NCI-H345 treated with DMSO at 0.1 percent for 48 hours (cell line): ENCODE measurements around the gene RNF34.

Experiments used
- DNase-seq: peaks from one replicate; lab custom pipeline; 2025; ENCODE audit not compliant: unreplicated experiment; lab: John Stamatoyannopoulos, UW

The RNF34 gene

GRCh38 chr12:121465921-121466793 lies 66.2 kb downstream of the RNF34 start:
- no peak for DNase-seq

GRCh38 chr12:121466794-121467637 lies 67.1 kb downstream of the RNF34 start:
- peak; percentile 77 for DNase-seq

- peak; percentile 5 for DNase-seq
Measured at GRCh38 chr12:121467638-121468498, 68.0 kb downstream of the RNF34 start.

- DNase-seq, result no peak
Measured at GRCh38 chr12:121468499-121468801, 68.5 kb downstream of the RNF34 start.

GRCh38 chr12:121470751-121471150 lies 70.8 kb downstream of the RNF34 start:
- no peak for DNase-seq

GRCh38 chr12:121472150-121472905 lies 72.4 kb downstream of the RNF34 start:
- DNase-seq, result no peak
